B cell (primary cell): ENCODE data around the gene AMELX. TPM values are rescaled to one million over a fixed set of nuclear protein-coding genes. Genes with fewer than 3 reads are reported as not detected.

Experiments
- ATAC-seq: fragments of 200-7000 bp; cut with Tn5 transposase; one replicate; pipeline ENCODE4 v1.10.0; 2021; ENCODE audit warnings: low read depth, mild to moderate bottlenecking, moderate number of reproducible peaks, moderate library complexity
- CTCF ChIA-PET: fragments of 350-600 bp; sonication (Branson Sonifier 250); formaldehyde crosslinking; loops from one replicate; lab custom pipeline; 2021; ENCODE audit warnings: antibody characterized with exemption, inconsistent platforms; lab: Charles Lee
- POLR2A ChIA-PET: fragments of 350-600 bp; sonication (Branson Sonifier 250); formaldehyde crosslinking; loops from one replicate; lab custom pipeline; 2021; ENCODE audit warnings: antibody characterized with exemption; lab: Charles Lee
- DNase-seq: peaks from one replicate; pipeline ENCODE4 v3.0.0; 2013
- H2AFZ ChIP-seq: 2 replicates; pipeline ENCODE4 v1.6.1; 2012; ENCODE audit warnings: mild to moderate bottlenecking, low read depth, low read length; ENCODE audit not compliant: insufficient read depth, poor library complexity, severe bottlenecking
- H3K27ac ChIP-seq, 2 donors: 1 replicate in 1 of 2; 2 replicates in 1 of 2; pipeline ENCODE4 v1.5.1; 2012 to 2013; ENCODE audit warnings: low read length in 2 of 2, mild to moderate bottlenecking in 2 of 2, moderate library complexity in 1 of 2
- H3K27me3 ChIP-seq, 4 experiments: fragments of 200-600 bp in 1 of 4; sonication (generic) in 1 of 4; replicated peaks in 1 of 4; 1 replicate in 2 of 4; 2 replicates in 2 of 4; pipeline versions ENCODE4 v1.6.1 to v1.7.0; 2013 to 2016; ENCODE audit warnings: low read length in 3 of 4, mild to moderate bottlenecking in 2 of 4, mixed read lengths in 1 of 4, moderate library complexity in 1 of 4; ENCODE audit not compliant: insufficient read depth in 4 of 4, control insufficient read depth in 3 of 4; ENCODE audit errors: control extremely low read depth in 1 of 4
- H3K36me3 ChIP-seq, 2 experiments: replicated peaks in 1 of 2; 1 replicate in 1 of 2; 2 replicates in 1 of 2; pipeline versions ENCODE4 v1.6.1 to v1.7.1; 2013; ENCODE audit warnings: low read length in 1 of 2; ENCODE audit not compliant: insufficient read depth in 2 of 2, control insufficient read depth in 1 of 2; ENCODE audit errors: control extremely low read depth in 1 of 2, extremely low read depth in 1 of 2
- H3K4me1 ChIP-seq, 2 donors: fragments of 200-600 bp in 1 of 2; sonication (generic) in 1 of 2; 1 replicate in 1 of 2; 2 replicates in 1 of 2; pipeline versions ENCODE4 v1.5.1 to v1.6.1; 2013 to 2017; ENCODE audit warnings: low read length in 2 of 2; ENCODE audit not compliant: control insufficient read depth in 2 of 2, insufficient read depth in 2 of 2
- H3K4me2 ChIP-seq: replicated peaks from 2 replicates; pipeline ENCODE3; 2012; ENCODE audit warnings: mild to moderate bottlenecking, low read depth, low read length; ENCODE audit not compliant: poor library complexity, severe bottlenecking
- H3K4me3 ChIP-seq, 5 experiments: fragments of 200-600 bp in 1 of 5; sonication (generic) in 1 of 5; 1 replicate in 3 of 5; 2 replicates in 2 of 5; pipeline versions ENCODE4 v1.5.1 to v1.7.0; 2011 to 2016; ENCODE audit warnings: low read length in 4 of 5, mild to moderate bottlenecking in 4 of 5, low read depth in 2 of 5, control low read depth in 1 of 5, moderate library complexity in 1 of 5; ENCODE audit not compliant: insufficient read depth in 1 of 5; ENCODE audit errors: control extremely low read depth in 1 of 5, extremely low read depth in 1 of 5
- H3K79me2 ChIP-seq: fragments of 200-600 bp; sonication (generic); one replicate; pipeline ENCODE4 v1.6.0; 2016; ENCODE audit warnings: low read length; ENCODE audit not compliant: control insufficient read depth, insufficient read depth
- H3K9ac ChIP-seq: fragments of 200-600 bp; sonication (generic); 2 replicates; pipeline ENCODE4 v1.6.1; 2017; ENCODE audit warnings: mild to moderate bottlenecking, low read length, moderate library complexity
- H3K9me3 ChIP-seq, 3 donors: one replicate each; pipeline versions ENCODE4 v1.6.1 to v1.7.1; 2013; ENCODE audit warnings: low read length in 2 of 3; ENCODE audit not compliant: control insufficient read depth in 2 of 3, insufficient read depth in 1 of 3; ENCODE audit errors: control extremely low read depth in 1 of 3
- H4K20me1 ChIP-seq: 2 replicates; pipeline ENCODE4 v1.6.0; 2012; ENCODE audit warnings: mild to moderate bottlenecking, low read length; ENCODE audit not compliant: insufficient read depth, control insufficient read depth, poor library complexity, severe bottlenecking
- H3K27ac Mint-ChIP-seq: one replicate; pipeline ENCODE4 v1.8.0; 2021; ENCODE audit warnings: mixed read lengths
- H3K27me3 Mint-ChIP-seq: one replicate; pipeline ENCODE4 v1.8.0; 2021; ENCODE audit warnings: mixed read lengths
- H3K4me1 Mint-ChIP-seq: one replicate; pipeline ENCODE4 v1.8.0; 2021; ENCODE audit warnings: mixed read lengths
- H3K4me3 Mint-ChIP-seq: one replicate; pipeline ENCODE4 v1.8.0; 2021; ENCODE audit warnings: mixed read lengths
- H3K9me3 Mint-ChIP-seq: one replicate; pipeline ENCODE4 v1.8.0; 2022; ENCODE audit warnings: mixed read lengths; ENCODE audit not compliant: insufficient read depth
- EZH2 ChIP-seq: IDR thresholded peaks from 2 replicates; pipeline ENCODE4 v1.6.1; 2012; ENCODE audit warnings: borderline replicate concordance, low read depth, mild to moderate bottlenecking, moderate library complexity, low read length; ENCODE audit not compliant: insufficient read depth, poor library complexity, severe bottlenecking
- whole genome bisulfite sequencing: methylation state at CpG from one replicate; pipeline ENCODE4 v1.1.5; 2013; ENCODE audit warnings: missing lambda C conversion rate; ENCODE audit not compliant: insufficient coverage; 5-methylcytosine and 5-hydroxymethylcytosine counted together
- intact Hi-C: fragments of 100-400 bp; cut with micrococcal nuclease; formaldehyde crosslinking; loops from one replicate; pipeline ENCODE4 v1.10.0; 2022
- polyA plus RNA-seq: library from polyadenylated mRNA; depleted of rRNA; stranded (reverse); fragments of >200 nt; gene quantifications from 2 replicates; pipeline ENCODE4 v1.2.3, GENCODE V29; 2012
- total RNA-seq, 2 donors: library from RNA; stranded (reverse); fragments of 120-200 nt in 1 of 2; gene quantifications; 1 replicate in 1 of 2; 2 replicates in 1 of 2; pipeline versions ENCODE4 v1.2.3 to v1.2.4, GENCODE V29; 2013 to 2022
- TF ChIP-seq, protein P1 (sequence below): fragments of 200-600 bp; IDR thresholded peaks from one replicate; pipeline ENCODE4 v1.8.0; 2022; ENCODE audit warnings: antibody characterized with exemption, mild to moderate bottlenecking

Gene AMELX
- total and polyA plus RNA-seq, 2 donors (not counting 1 experiment from before 2014, with no cell fraction given): not detected

DNA sequence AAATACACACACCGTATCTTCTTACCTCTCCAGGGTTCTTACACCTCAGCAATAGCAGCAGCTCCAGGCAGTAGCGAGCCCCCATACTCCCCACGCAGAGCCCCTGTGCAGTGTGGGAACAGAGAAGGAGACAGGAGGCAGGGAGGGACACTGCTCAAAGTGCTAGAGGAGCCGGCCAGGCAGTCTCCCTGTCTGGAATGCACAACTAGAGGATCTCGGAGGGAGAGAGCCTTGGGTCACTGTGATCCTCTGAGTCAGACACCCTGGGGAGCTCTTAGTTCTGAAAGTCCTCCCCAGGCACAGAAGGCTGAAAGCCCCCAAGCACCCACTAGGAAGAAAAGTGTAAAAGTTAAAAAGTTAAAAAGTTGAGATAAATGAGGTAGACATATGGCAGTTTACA lies 16.0 kb downstream of the AMELX start:
- no peak for TF ChIP-seq EZH2
- TF ChIP-seq, protein P1, sequence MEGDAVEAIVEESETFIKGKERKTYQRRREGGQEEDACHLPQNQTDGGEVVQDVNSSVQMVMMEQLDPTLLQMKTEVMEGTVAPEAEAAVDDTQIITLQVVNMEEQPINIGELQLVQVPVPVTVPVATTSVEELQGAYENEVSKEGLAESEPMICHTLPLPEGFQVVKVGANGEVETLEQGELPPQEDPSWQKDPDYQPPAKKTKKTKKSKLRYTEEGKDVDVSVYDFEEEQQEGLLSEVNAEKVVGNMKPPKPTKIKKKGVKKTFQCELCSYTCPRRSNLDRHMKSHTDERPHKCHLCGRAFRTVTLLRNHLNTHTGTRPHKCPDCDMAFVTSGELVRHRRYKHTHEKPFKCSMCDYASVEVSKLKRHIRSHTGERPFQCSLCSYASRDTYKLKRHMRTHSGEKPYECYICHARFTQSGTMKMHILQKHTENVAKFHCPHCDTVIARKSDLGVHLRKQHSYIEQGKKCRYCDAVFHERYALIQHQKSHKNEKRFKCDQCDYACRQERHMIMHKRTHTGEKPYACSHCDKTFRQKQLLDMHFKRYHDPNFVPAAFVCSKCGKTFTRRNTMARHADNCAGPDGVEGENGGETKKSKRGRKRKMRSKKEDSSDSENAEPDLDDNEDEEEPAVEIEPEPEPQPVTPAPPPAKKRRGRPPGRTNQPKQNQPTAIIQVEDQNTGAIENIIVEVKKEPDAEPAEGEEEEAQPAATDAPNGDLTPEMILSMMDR: no peak
- Histone ChIP-seq H3K4me1 (no peaks in the 10 kb centered on the region), H3K9me3 (no peaks in the 10 kb centered on the region), H3K4me2 (no peak overlapping the region), H3K27me3 (no peaks in the 10 kb centered on the region), H3K36me3 (no peaks in the 10 kb centered on the region), H3K4me3 (no peak overlapping the region), H4K20me1 (no peaks in the 10 kb centered on the region), H2AFZ (no peak overlapping the region), H3K27ac (no peak overlapping the region), H3K79me2 (no peaks in the 10 kb centered on the region), H3K9ac (no peak overlapping the region)
- no peak overlapping the region for H3K4me3 Mint-ChIP-seq
- no peak overlapping the region for H3K27ac Mint-ChIP-seq
- peaks cover 8% of the 10 kb centered on the region for H3K27me3 Mint-ChIP-seq
- H3K4me1 Mint-ChIP-seq: no peaks in the 10 kb centered on the region
- intact Hi-C loops: no loop called here
- ChIA-PET POLR2A (no interaction called here), CTCF (no interaction called here)
- ATAC-seq (no peak), DNase-seq (no peak)
- WGBS: 100% methylated on average over 2 of the region's 5 CpGs
- no peaks in the 10 kb centered on the region for H3K9me3 Mint-ChIP-seq

DNA sequence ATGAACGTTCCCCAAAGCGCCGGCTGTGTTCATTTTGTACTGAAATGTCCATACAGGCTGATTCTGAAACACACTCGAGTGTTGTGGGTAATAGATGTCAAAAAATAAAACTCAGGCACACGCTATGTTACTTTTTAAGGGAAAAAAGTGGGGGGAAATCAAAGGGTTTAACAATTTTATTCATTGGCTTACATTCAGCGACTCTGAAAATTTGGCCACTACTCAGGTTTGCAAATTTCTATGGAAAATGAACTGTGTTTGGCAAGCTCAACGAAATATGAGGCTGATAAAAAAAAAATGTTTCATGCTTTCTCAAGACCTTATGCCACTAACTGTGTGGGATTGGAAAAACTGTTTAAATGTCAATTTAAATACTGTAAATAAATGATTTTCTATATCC lies 18.5 kb downstream of the AMELX start:
- H3K27me3 Mint-ChIP-seq: peaks cover 8% of the 10 kb centered on the region
- ChIA-PET CTCF (no interaction called here), POLR2A (no interaction called here)
- Histone ChIP-seq H3K9ac (no peak overlapping the region), H3K27me3 (no peaks in the 10 kb centered on the region), H3K27ac (no peak overlapping the region), H3K4me3 (no peak overlapping the region), H4K20me1 (no peaks in the 10 kb centered on the region), H3K36me3 (no peaks in the 10 kb centered on the region), H3K9me3 (no peaks in the 10 kb centered on the region), H3K4me2 (no peak overlapping the region), H2AFZ (no peak overlapping the region), H3K79me2 (no peaks in the 10 kb centered on the region), H3K4me1 (no peaks in the 10 kb centered on the region)
- no peaks in the 10 kb centered on the region for H3K4me1 Mint-ChIP-seq
- DNase-seq: no peak
- no peaks in the 10 kb centered on the region for H3K9me3 Mint-ChIP-seq
- H3K4me3 Mint-ChIP-seq: no peak overlapping the region
- no CpG with 5 or more reads among the region's 7 CpGs for WGBS
- no peak for ATAC-seq
- intact Hi-C loops: no loop called here
- TF ChIP-seq EZH2: no peak
- TF ChIP-seq, protein P1: no peak
- no peak overlapping the region for H3K27ac Mint-ChIP-seq
